OCI-LY3 (cell line): Measurements from ENCODE around the gene BAZ2B.

Source experiments
- H2AFZ ChIP-seq: fragments of 200-600, 300-600 bp; shearing (Covaris generic); 2 replicates; pipeline ENCODE4 v1.6.0; 2014; ENCODE audit warnings: antibody characterized with exemption, low read depth, low read length
- H3K27ac ChIP-seq: fragments of 200-600, 300-600 bp; sonication (generic); 2 replicates; pipeline ENCODE4 v1.5.1; 2014; ENCODE audit warnings: mild to moderate bottlenecking, low read length, moderate library complexity, mixed read lengths
- H3K27me3 ChIP-seq: fragments of 200-600, 300-600 bp; sonication (generic); 2 replicates; pipeline ENCODE4 v1.6.1; 2014; ENCODE audit warnings: low read depth, low read length, mixed read lengths
- H3K36me3 ChIP-seq: fragments of 200-600, 300-600 bp; sonication (generic); replicated peaks from 2 replicates; pipeline ENCODE3; 2014; ENCODE audit warnings: low read depth, low read length, mixed read lengths
- H3K4me1 ChIP-seq: fragments of 300-600, 200-600 bp; sonication (generic); 2 replicates; pipeline ENCODE4 v1.6.1; 2014; ENCODE audit warnings: low read length, mixed read lengths
- H3K4me2 ChIP-seq: fragments of 200-600, 300-600 bp; sonication (generic); 2 replicates; pipeline ENCODE4 v1.6.1; 2014; ENCODE audit warnings: low read length, mixed read lengths
- H3K4me3 ChIP-seq: fragments of 300-600, 200-600 bp; sonication (generic); 2 replicates; pipeline ENCODE4 v1.5.1; 2014; ENCODE audit warnings: antibody characterized with exemption, mild to moderate bottlenecking, low read length, moderate library complexity
- H3K79me2 ChIP-seq: fragments of 300-600, 200-600 bp; shearing (Covaris generic); 2 replicates; pipeline ENCODE4 v1.6.1; 2014; ENCODE audit warnings: mild to moderate bottlenecking, low read length, mixed read lengths
- H3K9ac ChIP-seq: fragments of 300-600, 200-600 bp; shearing (Covaris generic); 2 replicates; pipeline ENCODE4 v1.6.0; 2014; ENCODE audit warnings: mild to moderate bottlenecking, low read length, moderate library complexity
- H3K9me3 ChIP-seq: fragments of 200-600, 300-600 bp; shearing (Covaris generic); 2 replicates; pipeline ENCODE4 v1.6.1; 2014; ENCODE audit warnings: low read length, mixed read lengths; ENCODE audit not compliant: insufficient read depth
- H4K20me1 ChIP-seq: fragments of 200-600, 300-600 bp; sonication (generic); 2 replicates; pipeline ENCODE4 v1.6.1; 2016; ENCODE audit warnings: low read length, mixed read lengths; ENCODE audit not compliant: insufficient read depth
- CTCF ChIP-seq: fragments of 200-600, 300-600 bp; sonication (generic); IDR thresholded peaks from 2 replicates; pipeline ENCODE4 v1.5.1; 2014; ENCODE audit warnings: antibody characterized with exemption, low read length, low read depth
- EZH2phosphoT487 ChIP-seq: fragments of 200-600 bp; shearing (Covaris generic); IDR thresholded peaks from 2 replicates; pipeline ENCODE4 v1.6.1; 2018; ENCODE audit warnings: antibody characterized with exemption, mixed run types, low read depth

Gene BAZ2B

DNA sequence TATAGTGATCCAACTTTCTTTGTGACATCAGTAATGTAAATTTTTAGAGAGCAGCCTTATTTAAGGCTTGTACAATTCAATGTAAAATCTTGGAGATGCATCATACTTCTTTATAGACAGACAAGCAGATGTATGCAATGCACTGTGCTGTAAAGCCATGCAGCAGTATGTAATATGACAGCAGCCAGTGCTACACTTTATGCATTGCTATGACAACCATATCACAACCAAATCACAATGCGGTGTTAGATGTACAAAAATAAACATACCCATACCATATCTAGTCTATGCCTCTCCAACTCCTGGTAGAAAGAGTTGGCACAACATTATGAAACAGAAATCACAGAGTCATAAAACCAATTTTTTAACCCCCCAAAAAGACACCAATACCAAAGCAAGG lies 219.5 kb downstream of the BAZ2B start:
- TF ChIP-seq CTCF (no peak), EZH2phosphoT487 (no peak)
- Histone ChIP-seq H3K27me3 (no peaks in the 10 kb centered on the region), H3K36me3 (no peaks in the 10 kb centered on the region), H3K4me1 (0 out of 2 replicates have a peak, but pooled peaks cover 6% of the 10 kb centered on the region), H2AFZ (no peak overlapping the region), H4K20me1 (no peaks in the 10 kb centered on the region), H3K4me2 (no peak overlapping the region), H3K27ac (no peak overlapping the region), H3K9ac (no peak overlapping the region), H3K9me3 (no peaks in the 10 kb centered on the region), H3K4me3 (no peak overlapping the region), H3K79me2 (no peaks in the 10 kb centered on the region)

DNA sequence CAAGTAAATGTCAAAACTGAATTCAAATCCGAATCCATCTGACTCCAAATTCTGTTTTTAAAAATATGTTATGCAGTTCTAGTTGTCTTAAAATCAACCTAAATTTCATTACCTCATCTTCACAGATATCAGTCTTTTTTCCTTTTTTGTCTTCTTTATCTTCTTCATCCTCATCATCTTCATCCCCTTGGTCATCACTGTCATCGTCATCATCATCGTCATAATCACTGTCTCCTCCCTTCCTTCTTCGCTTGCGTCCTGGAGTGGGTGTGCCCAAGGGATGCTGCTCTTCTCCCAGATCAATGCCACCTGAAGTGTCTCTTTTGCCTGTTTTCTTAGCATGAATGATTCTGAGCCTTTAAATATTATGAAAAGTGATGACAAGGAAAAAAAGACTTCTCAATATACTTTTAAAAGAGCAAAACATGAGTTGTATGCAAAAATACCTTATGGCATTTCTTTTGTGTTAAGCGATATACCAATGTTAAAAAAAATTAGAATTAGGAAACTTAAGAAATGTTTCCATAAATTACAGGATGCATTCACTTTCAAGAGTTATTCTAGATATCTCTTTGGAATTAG lies 233.8 kb downstream of the BAZ2B start:
- no peak overlapping the region for H2AFZ ChIP-seq

DNA sequence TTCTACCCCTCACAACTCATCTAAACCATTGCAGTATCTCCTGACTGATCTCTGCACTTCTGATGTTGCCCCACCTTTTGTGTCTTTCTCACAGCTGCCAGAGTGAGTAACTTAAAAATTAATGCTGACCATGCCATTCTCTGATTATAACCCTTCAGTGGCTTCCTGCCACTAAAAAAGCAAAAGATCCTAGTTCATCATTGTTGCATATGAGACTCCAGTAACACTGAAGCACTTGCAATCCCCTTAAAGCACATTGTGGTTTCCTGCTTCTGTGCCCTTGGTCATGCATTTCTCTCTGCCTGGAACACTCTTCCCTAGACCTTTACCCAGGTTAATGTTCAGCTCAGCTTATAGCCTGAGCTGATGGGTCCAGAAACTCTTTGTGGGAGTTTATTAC lies 234.8 kb downstream of the BAZ2B start:
- Histone ChIP-seq H3K9ac (no peak overlapping the region), H3K27me3 (no peaks in the 10 kb centered on the region), H4K20me1 (no peaks in the 10 kb centered on the region), H3K4me1 (0 out of 2 replicates have a peak, but pooled peaks cover 2% of the 10 kb centered on the region), H3K27ac (no peak overlapping the region), H3K4me3 (no peak overlapping the region), H3K36me3 (no peaks in the 10 kb centered on the region), H2AFZ (no peak overlapping the region), H3K4me2 (no peak overlapping the region), H3K79me2 (no peaks in the 10 kb centered on the region), H3K9me3 (no peaks in the 10 kb centered on the region)
- TF ChIP-seq CTCF (no peak), EZH2phosphoT487 (no peak)

More for the DNA sequence above, 233.8 kb downstream of the BAZ2B start:
- Histone ChIP-seq H4K20me1 (no peaks in the 10 kb centered on the region), H3K4me2 (no peak overlapping the region), H3K36me3 (no peaks in the 10 kb centered on the region), H3K9ac (no peak overlapping the region), H3K9me3 (no peaks in the 10 kb centered on the region), H3K79me2 (no peaks in the 10 kb centered on the region), H3K27me3 (no peaks in the 10 kb centered on the region), H3K4me1 (0 out of 2 replicates have a peak, but pooled peaks cover 2% of the 10 kb centered on the region), H3K4me3 (no peak overlapping the region), H3K27ac (no peak overlapping the region)
- TF ChIP-seq CTCF (no peak), EZH2phosphoT487 (no peak)

- Histone ChIP-seq H3K4me2 (no peak overlapping the region), H3K27ac (no peak overlapping the region), H3K9me3 (no peaks in the 10 kb centered on the region), H4K20me1 (no peaks in the 10 kb centered on the region), H3K36me3 (no peaks in the 10 kb centered on the region), H3K9ac (no peak overlapping the region), H3K4me1 (0 out of 2 replicates have a peak, but pooled peaks cover 2% of the 10 kb centered on the region), H3K27me3 (no peaks in the 10 kb centered on the region), H3K79me2 (no peaks in the 10 kb centered on the region), H2AFZ (no peak overlapping the region), H3K4me3 (no peak overlapping the region)
- TF ChIP-seq EZH2phosphoT487 (no peak), CTCF (no peak)
Measured at GRCh38 chr2:159380685-159381239, 235.6 kb downstream of the BAZ2B start.
